ENCODE measurements around the gene ATG9A. TPM values are rescaled to one million over a fixed set of nuclear protein-coding genes. Genes with fewer than 3 reads are reported as not detected.

ATG9A gene
- total and polyA plus RNA-seq, 2 donors (not counting 3 experiments of a cell fraction or from before 2014, with no cell fraction given): 65.5 to 95.0 TPM

DNA sequence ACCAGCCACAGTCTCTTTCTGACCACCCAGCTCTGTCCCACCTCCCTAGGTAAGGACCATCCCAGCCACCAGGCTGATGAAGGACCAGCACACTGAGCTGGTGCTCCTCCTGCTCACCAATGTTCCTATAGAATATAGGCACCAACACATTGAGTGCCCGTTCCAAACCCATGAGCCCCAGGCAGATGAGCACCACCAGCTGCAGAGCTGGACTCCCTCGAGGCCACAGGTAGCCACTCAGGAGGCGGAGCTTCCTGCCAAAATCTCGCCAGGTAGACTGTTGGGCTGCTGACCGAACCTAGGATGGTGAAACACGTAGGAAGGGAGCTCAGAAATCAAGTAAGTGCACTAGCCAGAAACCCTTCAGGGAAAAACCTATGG lies 12.9 kb downstream of the ATG9A start:
- no peak for TF ChIP-seq POLR2AphosphoS5 (IDR thresholded peaks at IDR 0.05; ENCODE audit: insufficient read depth, low read depth, low read length)
- TF ChIP-seq MYC (IDR thresholded peaks at IDR 0.05; ENCODE audit: low read depth, low read length): no peak
- Histone ChIP-seq H2AFZ (ENCODE audit: low read depth, low read length) (no peak overlapping the region), H3K9ac (replicated peaks; ENCODE audit: extremely low read depth, insufficient read depth, low read length) (no peak overlapping the region), H4K20me1 (replicated peaks; ENCODE audit: control insufficient read depth, extremely low read depth, insufficient read depth, low read length) (no peaks in the 10 kb centered on the region), H3K9me1 (replicated peaks; ENCODE audit: control insufficient read depth, extremely low read depth, insufficient read depth, low read length) (no peaks in the 10 kb centered on the region), H3K4me3 (replicated peaks in 1 of 3; ENCODE audit: insufficient read depth in 1 of 3, low read depth in 1 of 3, low read length in 3 of 3) (no peak overlapping the region), H3K27ac (ENCODE audit: insufficient read depth, low read depth, low read length) (no peak overlapping the region), H3K79me2 (ENCODE audit: control insufficient read depth, insufficient read depth, low read length) (no peaks in the 10 kb centered on the region), H3K4me2 (ENCODE audit: insufficient read depth, low read length) (no peak overlapping the region), H3K4me1 (ENCODE audit: control insufficient read depth, extremely low read depth, insufficient read depth, low read length) (peaks cover 14% of the 10 kb centered on the region), H3K9me3 (replicated peaks; ENCODE audit: control insufficient read depth, insufficient read depth, low read length) (no peaks in the 10 kb centered on the region), H3K27me3 (ENCODE audit: control insufficient read depth in 2 of 2, insufficient read depth in 2 of 2, low read length in 2 of 2) (no peaks in the 10 kb centered on the region), H3K36me3 (ENCODE audit: control insufficient read depth in 2 of 2, extremely low read depth in 1 of 2, insufficient read depth in 2 of 2, low read length in 2 of 2) (peaks cover 3 to 13% of the 10 kb centered on the region in 2 experiments)
- FAIRE-seq: no peak
- intact Hi-C loops (cut with micrococcal nuclease) (loop anchor here (5.0 kb wide), 1 partner anchor 159 kb away; no protein-coding TSS in a partner anchor), dilution Hi-C loops (cut with MboI; ENCODE audit: extremely low pct_ligation_motif_present, low sequenced_read_pairs) (no loop called here)
- ChIA-PET POLR2A (no interaction called here), CTCF (interaction anchor here (1.2 to 1.6 kb wide), 2 partner anchors 10 to 78 kb away, joined by 3 to 6 read pairs; no protein-coding TSS in a partner anchor)
- no TSS peak for BruUV-seq (replicated peaks)
- DNase-seq (ENCODE audit: low read depth, low spot score): no peak

DNA sequence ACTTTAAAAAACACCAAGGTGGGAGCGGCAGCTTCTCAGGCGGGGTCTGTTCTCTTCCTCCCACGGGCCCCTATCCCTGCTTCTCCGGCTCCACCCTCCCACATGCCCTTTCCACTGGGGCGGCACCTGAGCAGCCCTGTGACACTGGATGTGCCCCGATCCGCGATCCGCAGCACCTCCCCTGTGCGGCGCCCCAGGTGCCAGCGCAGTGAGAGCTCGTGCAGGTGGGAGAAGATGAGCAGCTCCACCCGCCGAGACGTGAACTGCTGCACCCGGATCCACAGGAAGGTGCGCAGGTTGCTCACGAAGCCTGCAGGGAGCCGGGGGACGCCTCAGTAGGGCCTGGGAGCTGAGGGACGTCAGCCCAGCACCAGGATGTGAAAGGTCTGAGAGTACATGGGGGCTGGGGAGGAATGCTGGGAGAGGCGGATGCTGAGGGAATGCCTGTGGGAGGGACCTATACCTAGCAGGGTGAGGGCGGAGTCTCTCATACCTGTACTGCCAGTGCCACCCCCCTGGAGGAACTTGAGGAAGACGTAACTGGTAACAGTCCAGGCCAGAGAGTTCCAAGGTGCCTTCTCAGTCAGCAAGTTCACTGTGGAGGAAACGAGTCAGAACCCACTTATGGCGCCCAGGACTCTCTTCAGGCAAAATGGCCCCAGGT lies 13.4 kb downstream of the ATG9A start:
- no peaks in the 10 kb centered on the region for H3K9me3 ChIP-seq (replicated peaks; ENCODE audit: control insufficient read depth, insufficient read depth, low read length)
- DNase-seq (ENCODE audit: low read depth, low spot score): no peak
- no peak for FAIRE-seq
- H3K4me3 ChIP-seq (replicated peaks in 1 of 3; ENCODE audit: insufficient read depth in 1 of 3, low read depth in 1 of 3, low read length in 3 of 3): no peak overlapping the region
- intact Hi-C loops (cut with micrococcal nuclease): loop anchor here (5.0 kb wide), 1 partner anchor 159 kb away; no protein-coding TSS in a partner anchor
- no peak overlapping the region for H2AFZ ChIP-seq (ENCODE audit: low read depth, low read length)
- no peak overlapping the region for H3K4me2 ChIP-seq (ENCODE audit: insufficient read depth, low read length)
- no peaks in the 10 kb centered on the region for H3K79me2 ChIP-seq (ENCODE audit: control insufficient read depth, insufficient read depth, low read length)
- no peak for TF ChIP-seq JUN (IDR thresholded peaks at IDR 0.05; ENCODE audit: borderline replicate concordance, insufficient read depth, insufficient read length, low read depth)
- TF ChIP-seq GATA2 (IDR thresholded peaks at IDR 0.05; ENCODE audit: insufficient read depth, insufficient read length, low read depth, low read length): no peak
- TF ChIP-seq FOS (IDR thresholded peaks at IDR 0.05; ENCODE audit: borderline replicate concordance, insufficient read depth, low read length): no peak
- no peak for TF ChIP-seq MYC (IDR thresholded peaks at IDR 0.05; ENCODE audit: low read depth, low read length)
- TF ChIP-seq, protein P1, sequence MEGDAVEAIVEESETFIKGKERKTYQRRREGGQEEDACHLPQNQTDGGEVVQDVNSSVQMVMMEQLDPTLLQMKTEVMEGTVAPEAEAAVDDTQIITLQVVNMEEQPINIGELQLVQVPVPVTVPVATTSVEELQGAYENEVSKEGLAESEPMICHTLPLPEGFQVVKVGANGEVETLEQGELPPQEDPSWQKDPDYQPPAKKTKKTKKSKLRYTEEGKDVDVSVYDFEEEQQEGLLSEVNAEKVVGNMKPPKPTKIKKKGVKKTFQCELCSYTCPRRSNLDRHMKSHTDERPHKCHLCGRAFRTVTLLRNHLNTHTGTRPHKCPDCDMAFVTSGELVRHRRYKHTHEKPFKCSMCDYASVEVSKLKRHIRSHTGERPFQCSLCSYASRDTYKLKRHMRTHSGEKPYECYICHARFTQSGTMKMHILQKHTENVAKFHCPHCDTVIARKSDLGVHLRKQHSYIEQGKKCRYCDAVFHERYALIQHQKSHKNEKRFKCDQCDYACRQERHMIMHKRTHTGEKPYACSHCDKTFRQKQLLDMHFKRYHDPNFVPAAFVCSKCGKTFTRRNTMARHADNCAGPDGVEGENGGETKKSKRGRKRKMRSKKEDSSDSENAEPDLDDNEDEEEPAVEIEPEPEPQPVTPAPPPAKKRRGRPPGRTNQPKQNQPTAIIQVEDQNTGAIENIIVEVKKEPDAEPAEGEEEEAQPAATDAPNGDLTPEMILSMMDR (IDR thresholded peaks at IDR 0.05; ENCODE audit: extremely low read depth in 1 of 2, insufficient read depth in 1 of 2, low read depth in 1 of 2, low read length in 2 of 2): no peak
- no peak for TF ChIP-seq POLR2AphosphoS5 (IDR thresholded peaks at IDR 0.05; ENCODE audit: insufficient read depth, low read depth, low read length)
- TF ChIP-seq, protein P2, sequence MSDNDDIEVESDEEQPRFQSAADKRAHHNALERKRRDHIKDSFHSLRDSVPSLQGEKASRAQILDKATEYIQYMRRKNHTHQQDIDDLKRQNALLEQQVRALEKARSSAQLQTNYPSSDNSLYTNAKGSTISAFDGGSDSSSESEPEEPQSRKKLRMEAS (IDR thresholded peaks at IDR 0.05; ENCODE audit: insufficient read depth, insufficient read length): no peak
- TF ChIP-seq EZH2 (IDR thresholded peaks at IDR 0.05; ENCODE audit: borderline replicate concordance, low read depth, low read length, severe bottlenecking): no peak
- no peak for TF ChIP-seq POLR2A (IDR thresholded peaks at IDR 0.05; ENCODE audit: low read depth, low read length)
- no TSS peak for BruUV-seq (replicated peaks)
- no peaks in the 10 kb centered on the region for H4K20me1 ChIP-seq (replicated peaks; ENCODE audit: control insufficient read depth, extremely low read depth, insufficient read depth, low read length)
- peaks cover 14% of the 10 kb centered on the region for H3K4me1 ChIP-seq (ENCODE audit: control insufficient read depth, extremely low read depth, insufficient read depth, low read length)
- H3K27me3 ChIP-seq (ENCODE audit: control insufficient read depth in 2 of 2, insufficient read depth in 2 of 2, low read length in 2 of 2): no peaks in the 10 kb centered on the region
- no peak overlapping the region for H3K9ac ChIP-seq (replicated peaks; ENCODE audit: extremely low read depth, insufficient read depth, low read length)
- no peaks in the 10 kb centered on the region for H3K9me1 ChIP-seq (replicated peaks; ENCODE audit: control insufficient read depth, extremely low read depth, insufficient read depth, low read length)
- dilution Hi-C loops (cut with MboI; ENCODE audit: extremely low pct_ligation_motif_present, low sequenced_read_pairs): no loop called here
- CTCF ChIA-PET: interaction anchor here (1.2 to 1.6 kb wide), 2 partner anchors 11 to 79 kb away, joined by 3 to 6 read pairs; no protein-coding TSS in a partner anchor
- no peak overlapping the region for H3K27ac ChIP-seq (ENCODE audit: insufficient read depth, low read depth, low read length)
- peaks cover 3 to 11% of the 10 kb centered on the region in 2 experiments for H3K36me3 ChIP-seq (ENCODE audit: control insufficient read depth in 2 of 2, extremely low read depth in 1 of 2, insufficient read depth in 2 of 2, low read length in 2 of 2)
- POLR2A ChIA-PET: interaction anchor here (0.6 kb wide), 1 partner anchor 1781 kb away, joined by 8 read pairs; no protein-coding TSS in a partner anchor

Measured in endothelial cell of umbilical vein (primary cell).